AG04449 (cell line): ENCODE data around the gene NADK2.

Experiments
- CTCF ChIA-PET: fragments of 350-600 bp; formaldehyde crosslinking; extraction: SDS; loops from one replicate; lab custom pipeline; 2021; ENCODE audit warnings: antibody characterized with exemption; lab: Yijun Ruan, JAX
- POLR2A ChIA-PET: fragments of 400-600, 350-600 bp; formaldehyde crosslinking; extraction: SDS; loops from one replicate; lab custom pipeline; 2020; ENCODE audit warnings: antibody characterized with exemption, inconsistent platforms; lab: Yijun Ruan, JAX
- DNase-seq: peaks from one replicate; pipeline ENCODE4 v3.0.0-alpha.2; 2010; ENCODE audit warnings: low read depth, low spot score
- H3K4me3 ChIP-seq: 2 replicates; pipeline ENCODE4 v1.5.1; 2011; ENCODE audit warnings: low read depth, mild to moderate bottlenecking, control low read depth, low read length
- CTCF ChIP-seq: IDR thresholded peaks from one replicate; pipeline ENCODE4 v1.5.1; 2011; ENCODE audit warnings: mild to moderate bottlenecking, moderate library complexity, low read length, control low read depth, inconsistent platforms; ENCODE audit not compliant: insufficient read depth; ENCODE audit errors: missing control alignments

The NADK2 gene

GRCh38 chr5:36173426-36173825 is 68.3 kb downstream of the NADK2 start:
- ChIA-PET CTCF (interaction anchor here (1.5 kb wide), 1 partner anchor 11 kb away, joined by 3 read pairs; no protein-coding TSS in a partner anchor), POLR2A (no interaction called here)
- TF ChIP-seq CTCF, result no peak
- no peak for DNase-seq
- no peak overlapping the region for H3K4me3 ChIP-seq

GRCh38 chr5:36172599-36172998 is 69.1 kb downstream of the NADK2 start:
- CTCF ChIA-PET, result interaction anchor here (1.9 kb wide), 1 partner anchor 524 kb away, joined by 7 read pairs; no protein-coding TSS in a partner anchor
- no peak for DNase-seq
- POLR2A ChIA-PET, result no interaction called here
- H3K4me3 ChIP-seq, result no peak overlapping the region
- no peak for TF ChIP-seq CTCF

GRCh38 chr5:36170832-36171424 is 70.8 kb downstream of the NADK2 start:
- no peak for TF ChIP-seq CTCF
- no peak for DNase-seq
- H3K4me3 ChIP-seq, result no peak overlapping the region
- ChIA-PET POLR2A (no interaction called here), CTCF (interaction anchor here (1.9 to 5.2 kb wide), 2 partner anchors 7 to 525 kb away, joined by 7 to 47 read pairs; no protein-coding TSS in a partner anchor)

GRCh38 chr5:36168737-36169136 is 73.0 kb downstream of the NADK2 start:
- no peak overlapping the region for H3K4me3 ChIP-seq
- TF ChIP-seq CTCF, result no peak
- DNase-seq, result no peak
- POLR2A ChIA-PET, result no interaction called here
- CTCF ChIA-PET, result interaction anchor here (5.2 kb wide), 1 partner anchor 9 kb away, joined by 47 read pairs; no protein-coding TSS in a partner anchor

GRCh38 chr5:36164461-36164860 is 77.3 kb downstream of the NADK2 start:
- ChIA-PET CTCF (interaction anchor here (2.7 kb wide), 1 partner anchor 13 kb away, joined by 11 read pairs; no protein-coding TSS in a partner anchor), POLR2A (no interaction called here)
- no peak for DNase-seq
- no peak overlapping the region for H3K4me3 ChIP-seq
- TF ChIP-seq CTCF, result no peak

- CTCF ChIA-PET, result interaction anchor here (2.7 kb wide), 1 partner anchor 15 kb away, joined by 11 read pairs; no protein-coding TSS in a partner anchor
- H3K4me3 ChIP-seq, result no peak overlapping the region
- no peak for TF ChIP-seq CTCF
- POLR2A ChIA-PET, result no interaction called here
- no peak for DNase-seq
Measured at GRCh38 chr5:36162810-36163486, 78.8 kb downstream of the NADK2 start.
